Measurements from ENCODE around the gene SRXN1. TPM values are rescaled to one million over a fixed set of nuclear protein-coding genes. Genes with fewer than 3 reads are reported as not detected.

Gene SRXN1
- total RNA-seq, 1 experiment from 2014 or later = 80.8 TPM

DNA sequence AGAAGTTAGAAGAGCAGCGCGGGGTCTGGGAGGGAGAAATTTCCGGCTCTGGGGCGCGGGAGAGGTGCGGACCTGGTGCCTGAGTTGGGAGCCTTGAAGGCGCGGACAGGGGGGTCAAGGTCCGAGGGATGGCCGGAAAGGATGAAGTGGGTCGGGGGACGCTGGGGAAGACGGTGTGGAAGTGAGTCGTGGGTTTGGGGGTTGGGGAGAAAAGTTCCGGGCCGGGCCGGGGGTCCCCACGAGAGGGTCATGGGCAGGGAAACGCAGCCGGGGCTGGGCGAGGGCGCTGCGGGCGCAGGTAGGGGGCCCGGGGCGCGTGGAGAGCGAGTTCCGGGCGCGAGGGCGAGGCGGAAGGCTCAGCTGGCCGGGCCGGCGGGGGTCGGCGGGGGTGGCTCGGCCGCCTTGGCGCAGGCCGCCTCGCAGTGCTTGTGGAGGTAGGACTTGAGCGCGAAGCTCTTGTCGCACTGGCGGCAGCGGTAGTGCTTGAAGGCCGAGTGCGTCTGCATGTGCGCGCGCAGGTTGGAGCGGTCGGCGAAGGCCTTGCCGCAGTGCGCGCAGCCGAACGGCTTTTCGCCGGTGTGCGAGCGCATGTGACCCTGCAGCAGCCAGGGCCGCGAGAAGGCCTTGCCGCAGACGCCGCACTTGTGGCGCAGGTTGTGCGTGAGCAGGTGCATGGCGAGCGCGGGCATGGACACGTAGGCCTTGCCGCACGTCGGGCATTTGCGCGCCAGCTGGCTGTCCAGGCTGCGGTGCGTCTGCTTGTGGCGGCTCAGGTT lies 10.5 kb upstream of the SRXN1 start (continued):
- TF ChIP-seq YY1 (IDR thresholded peaks at IDR 0.05; ENCODE audit: extremely low read depth, insufficient replicate concordance, low read depth, low read length) = no peak
- TF ChIP-seq SP1 (IDR thresholded peaks at IDR 0.05; ENCODE audit: low read depth) = no peak
- no peak for TF ChIP-seq FOSL1 (IDR thresholded peaks at IDR 0.05; ENCODE audit: low read depth)
- TF ChIP-seq, protein P1, sequence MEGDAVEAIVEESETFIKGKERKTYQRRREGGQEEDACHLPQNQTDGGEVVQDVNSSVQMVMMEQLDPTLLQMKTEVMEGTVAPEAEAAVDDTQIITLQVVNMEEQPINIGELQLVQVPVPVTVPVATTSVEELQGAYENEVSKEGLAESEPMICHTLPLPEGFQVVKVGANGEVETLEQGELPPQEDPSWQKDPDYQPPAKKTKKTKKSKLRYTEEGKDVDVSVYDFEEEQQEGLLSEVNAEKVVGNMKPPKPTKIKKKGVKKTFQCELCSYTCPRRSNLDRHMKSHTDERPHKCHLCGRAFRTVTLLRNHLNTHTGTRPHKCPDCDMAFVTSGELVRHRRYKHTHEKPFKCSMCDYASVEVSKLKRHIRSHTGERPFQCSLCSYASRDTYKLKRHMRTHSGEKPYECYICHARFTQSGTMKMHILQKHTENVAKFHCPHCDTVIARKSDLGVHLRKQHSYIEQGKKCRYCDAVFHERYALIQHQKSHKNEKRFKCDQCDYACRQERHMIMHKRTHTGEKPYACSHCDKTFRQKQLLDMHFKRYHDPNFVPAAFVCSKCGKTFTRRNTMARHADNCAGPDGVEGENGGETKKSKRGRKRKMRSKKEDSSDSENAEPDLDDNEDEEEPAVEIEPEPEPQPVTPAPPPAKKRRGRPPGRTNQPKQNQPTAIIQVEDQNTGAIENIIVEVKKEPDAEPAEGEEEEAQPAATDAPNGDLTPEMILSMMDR (IDR thresholded peaks at IDR 0.05 in 2 of 3, conservative IDR thresholded peaks at IDR 0.05 in 1 of 3; ENCODE audit: borderline replicate concordance in 1 of 3, insufficient read depth in 1 of 3, low read depth in 2 of 3, low read length in 2 of 3) = no peak
- no peak for TF ChIP-seq EGR1 (IDR thresholded peaks at IDR 0.05; ENCODE audit: low read depth)
- no peak for TF ChIP-seq ZFX (IDR thresholded peaks at IDR 0.05)
- TF ChIP-seq, protein P2, sequence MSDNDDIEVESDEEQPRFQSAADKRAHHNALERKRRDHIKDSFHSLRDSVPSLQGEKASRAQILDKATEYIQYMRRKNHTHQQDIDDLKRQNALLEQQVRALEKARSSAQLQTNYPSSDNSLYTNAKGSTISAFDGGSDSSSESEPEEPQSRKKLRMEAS (IDR thresholded peaks at IDR 0.05) = no peak
- TF ChIP-seq JUND (IDR thresholded peaks at IDR 0.05) = no peak
- TF ChIP-seq EZH2 (IDR thresholded peaks at IDR 0.05) = no peak
- TF ChIP-seq TCF7L2 (IDR thresholded peaks at IDR 0.05; ENCODE audit: borderline replicate concordance, extremely low read depth, insufficient read depth, insufficient read length) = no peak

DNA sequence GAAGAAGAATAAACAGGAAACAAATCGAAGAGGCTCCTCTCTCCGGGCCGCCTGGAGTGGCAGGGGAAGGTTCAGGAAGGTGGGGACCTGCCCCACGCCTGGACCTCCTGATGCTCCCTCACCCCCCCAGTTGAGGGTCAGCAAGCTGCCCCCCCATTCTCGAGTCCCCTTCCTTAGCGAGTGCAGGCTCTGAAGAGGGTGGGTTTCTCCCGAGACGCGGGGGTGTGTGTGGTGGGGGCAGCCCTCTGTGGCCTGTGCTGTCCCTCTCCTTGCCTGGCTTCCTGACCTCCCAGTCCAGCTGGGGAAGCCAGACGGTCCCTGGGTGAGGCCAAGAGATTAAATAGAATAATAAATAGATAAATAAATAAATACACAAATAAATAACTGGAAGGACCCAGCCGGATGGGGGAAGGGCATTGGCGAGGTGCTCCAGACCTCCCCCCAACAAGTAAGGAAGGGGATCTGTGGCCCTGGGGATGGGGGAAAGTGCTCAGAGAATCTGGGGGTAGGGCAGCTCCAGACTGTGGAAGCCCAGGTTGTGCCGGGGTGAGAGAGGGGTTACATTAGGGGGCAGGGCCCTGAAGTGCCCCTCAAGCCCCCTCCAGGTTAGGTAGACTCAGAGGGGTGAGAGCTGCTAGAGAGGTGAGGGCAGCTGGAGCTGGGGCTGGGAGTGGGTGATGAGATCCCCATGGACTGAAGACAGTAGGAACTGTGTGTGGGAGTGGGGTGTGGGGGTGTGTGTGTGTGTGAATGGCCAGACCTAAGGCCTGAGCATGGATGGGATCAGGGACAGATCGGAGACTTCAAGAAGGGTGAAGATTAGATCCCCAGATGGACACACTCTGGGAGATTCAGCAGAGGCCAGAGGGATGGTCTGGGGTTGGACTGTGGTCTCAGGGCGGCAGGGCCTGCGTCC lies 9.5 kb upstream of the SRXN1 start:
- ATAC-seq (no peak), DNase-seq (ENCODE audit: low read depth, low spot score) (no peak)
- ChIA-PET CTCF (no interaction called here), POLR2A (no interaction called here), RAD21 (ENCODE audit: low non-redundant PET in 1 of 2, low total read pairs in 2 of 2, uncharacterized antibody in 2 of 2, unreplicated experiment in 2 of 2) (no interaction called here)
- Histone ChIP-seq H4K20me1 (ENCODE audit: insufficient read depth) (no peaks in the 10 kb centered on the region), H3K9ac (ENCODE audit: low read length) (no peak overlapping the region), H3K4me1 (ENCODE audit: control insufficient read depth in 1 of 2, insufficient read depth in 2 of 2, low read length in 2 of 2) (peaks cover 0 to 6% of the 10 kb centered on the region in 2 experiments; a peak in 1 of 4 replicates), H3K4me3 (replicated peaks in 1 of 2; ENCODE audit: low read depth in 1 of 2, low read length in 2 of 2) (no peak overlapping the region), H3K27me3 (ENCODE audit: insufficient read depth, low read length) (no peaks in the 10 kb centered on the region), H3K4me2 (ENCODE audit: low read length) (no peak overlapping the region), H3K9me3 (ENCODE audit: control insufficient read depth in 1 of 2, insufficient read depth in 1 of 2, low read depth in 1 of 2, low read length in 2 of 2) (no peaks in the 10 kb centered on the region), H2AFZ (ENCODE audit: low read depth, low read length, poor library complexity, severe bottlenecking) (no peak overlapping the region), H3K9me2 (ENCODE audit: insufficient read depth) (no peaks in the 10 kb centered on the region), H3K79me2 (ENCODE audit: insufficient read depth, low read length) (no peaks in the 10 kb centered on the region), H3K27ac (ENCODE audit: low read depth, low read length) (no peak overlapping the region), H3K36me3 (ENCODE audit: control insufficient read depth in 1 of 2, insufficient read depth in 2 of 2, low read length in 2 of 2) (no peaks in the 10 kb centered on the region)
- intact Hi-C loops (cut with micrococcal nuclease) = no loop called here
- BruUV-seq (replicated peaks) = no TSS peak
- no peak for TF ChIP-seq RAD21 (IDR thresholded peaks at IDR 0.05; ENCODE audit: low read depth)
